Measurements from ENCODE around the gene CEACAM6. TPM values are rescaled to one million over a fixed set of nuclear protein-coding genes. Genes with fewer than 3 reads are reported as not detected.
"Not testable (repeated sequence)": the region's sequence is repeated elsewhere in the genome, so short reads cannot be mapped to it uniquely, and the experiment has no call there.

Gene CEACAM6
- polyA plus RNA-seq, 4 donors = 8.5 to 45.8 (median 19.6) TPM

- H3K4me1 ChIP-seq (ENCODE audit: control insufficient read depth in 3 of 3, insufficient read depth in 2 of 3, low read depth in 1 of 3, low read length in 2 of 3) = peaks cover 2 to 74% (median 10%) of the 10 kb centered on the region in 3 donors
- H3K9me3 ChIP-seq (ENCODE audit: control insufficient read depth in 2 of 2, insufficient read depth in 1 of 2, low read depth in 1 of 2, low read length in 1 of 2) = peaks cover 0 to 12% of the 10 kb centered on the region in 2 donors
- peak overlapping the region in 1 of 3 donors; percentile 4 for H3K27ac ChIP-seq (ENCODE audit: low read depth in 1 of 3, low read length in 2 of 3)
- H3K27me3 ChIP-seq (ENCODE audit: control insufficient read depth in 3 of 3, insufficient read depth in 3 of 3, low read length in 3 of 3) = peaks cover 0 to 3% (median 0%) of the 10 kb centered on the region in 3 donors
- DNase-seq (no peak), FAIRE-seq (no peak)
- H3K36me3 ChIP-seq (ENCODE audit: control insufficient read depth in 3 of 3, insufficient read depth in 2 of 3, low read depth in 1 of 3, low read length in 3 of 3) = no peaks in the 10 kb centered on the region
- no peak overlapping the region for H3K4me3 ChIP-seq (ENCODE audit: low read depth in 1 of 3, low read length in 3 of 3)
- WGBS, 3 donors = 68 to 85% (median 80%) methylated on average over 2 of the region's 2 CpGs
These were observed 21.4 kb downstream of the CEACAM6 start for GRCh38 chr19:41776700-41777099.

- 64 to 73% (median 68%) methylated on average over 5 of the region's 5 CpGs for WGBS, 3 donors
- no peaks in the 10 kb centered on the region for H3K36me3 ChIP-seq (ENCODE audit: control insufficient read depth in 3 of 3, insufficient read depth in 2 of 3, low read depth in 1 of 3, low read length in 3 of 3)
- H3K9me3 ChIP-seq (ENCODE audit: control insufficient read depth in 2 of 2, insufficient read depth in 1 of 2, low read depth in 1 of 2, low read length in 1 of 2) = peaks cover 0 to 6% of the 10 kb centered on the region in 2 donors
- DNase-seq (no peak), FAIRE-seq (no peak)
- no peak overlapping the region for H3K4me3 ChIP-seq (ENCODE audit: low read depth in 1 of 3, low read length in 3 of 3)
- peaks cover 0 to 40% (median 7%) of the 10 kb centered on the region in 3 donors for H3K4me1 ChIP-seq (ENCODE audit: control insufficient read depth in 3 of 3, insufficient read depth in 2 of 3, low read depth in 1 of 3, low read length in 2 of 3)
- H3K27ac ChIP-seq (ENCODE audit: low read depth in 1 of 3, low read length in 2 of 3) = no peak overlapping the region
- H3K27me3 ChIP-seq (ENCODE audit: control insufficient read depth in 3 of 3, insufficient read depth in 3 of 3, low read length in 3 of 3) = no peaks in the 10 kb centered on the region
These were observed 28.3 kb downstream of the CEACAM6 start for GRCh38 chr19:41783612-41784011.

- Histone ChIP-seq H3K27ac (ENCODE audit: low read depth in 1 of 3, low read length in 2 of 3) (peak overlapping the region in 1 of 3 donors; percentile 50), H3K4me3 (ENCODE audit: low read depth in 1 of 3, low read length in 3 of 3) (no peak overlapping the region), H3K36me3 (ENCODE audit: control insufficient read depth in 3 of 3, insufficient read depth in 2 of 3, low read depth in 1 of 3, low read length in 3 of 3) (no peaks in the 10 kb centered on the region), H3K9me3 (ENCODE audit: control insufficient read depth in 2 of 2, insufficient read depth in 1 of 2, low read depth in 1 of 2, low read length in 1 of 2) (peaks cover 0 to 6% of the 10 kb centered on the region in 2 donors), H3K27me3 (ENCODE audit: control insufficient read depth in 3 of 3, insufficient read depth in 3 of 3, low read length in 3 of 3) (no peaks in the 10 kb centered on the region), H3K4me1 (ENCODE audit: control insufficient read depth in 3 of 3, insufficient read depth in 2 of 3, low read depth in 1 of 3, low read length in 2 of 3) (peaks cover 0 to 33% (median 7%) of the 10 kb centered on the region in 3 donors)
- DNase-seq = no peak
- WGBS, 3 donors = 43 to 53% (median 52%) methylated on average over 3 of the region's 3 CpGs
- FAIRE-seq = no peak
These were observed 29.0 kb downstream of the CEACAM6 start for GRCh38 chr19:41784312-41784711.

- Histone ChIP-seq H3K36me3 (ENCODE audit: control insufficient read depth in 3 of 3, insufficient read depth in 2 of 3, low read depth in 1 of 3, low read length in 3 of 3) (no peaks in the 10 kb centered on the region), H3K27ac (ENCODE audit: low read depth in 1 of 3, low read length in 2 of 3) (no peak overlapping the region), H3K4me3 (ENCODE audit: low read depth in 1 of 3, low read length in 3 of 3) (no peak overlapping the region), H3K4me1 (ENCODE audit: control insufficient read depth in 3 of 3, insufficient read depth in 2 of 3, low read depth in 1 of 3, low read length in 2 of 3) (peaks cover 0 to 28% (median 7%) of the 10 kb centered on the region in 3 donors), H3K27me3 (ENCODE audit: control insufficient read depth in 3 of 3, insufficient read depth in 3 of 3, low read length in 3 of 3) (no peaks in the 10 kb centered on the region), H3K9me3 (ENCODE audit: control insufficient read depth in 2 of 2, insufficient read depth in 1 of 2, low read depth in 1 of 2, low read length in 1 of 2) (peaks cover 0 to 6% of the 10 kb centered on the region in 2 donors)
- FAIRE-seq = no peak
- peak; percentile 21 to 23 for DNase-seq
- 35 to 41% (median 39%) methylated on average over 4 of the region's 4 CpGs for WGBS, 3 donors
These were observed 29.4 kb downstream of the CEACAM6 start for GRCh38 chr19:41784743-41785142.

GRCh38 chr19:41785653-41786052, 30.3 kb downstream of the CEACAM6 start:
- FAIRE-seq = no peak
- 1% methylated on average over 10 of the region's 10 CpGs for WGBS, 3 donors
- Histone ChIP-seq H3K4me3 (ENCODE audit: low read depth in 1 of 3, low read length in 3 of 3) (no peak overlapping the region), H3K9me3 (ENCODE audit: control insufficient read depth in 2 of 2, insufficient read depth in 1 of 2, low read depth in 1 of 2, low read length in 1 of 2) (peaks cover 0 to under 1% of the 10 kb centered on the region in 2 donors), H3K27me3 (ENCODE audit: control insufficient read depth in 3 of 3, insufficient read depth in 3 of 3, low read length in 3 of 3) (peaks cover 0 to 2% (median 0%) of the 10 kb centered on the region in 3 donors), H3K27ac (ENCODE audit: low read depth in 1 of 3, low read length in 2 of 3) (no peak overlapping the region), H3K4me1 (ENCODE audit: control insufficient read depth in 3 of 3, insufficient read depth in 2 of 3, low read depth in 1 of 3, low read length in 2 of 3) (peaks cover 0 to 19% (median 5%) of the 10 kb centered on the region in 3 donors), H3K36me3 (ENCODE audit: control insufficient read depth in 3 of 3, insufficient read depth in 2 of 3, low read depth in 1 of 3, low read length in 3 of 3) (no peaks in the 10 kb centered on the region)
- peak; percentile 89 to 91 for DNase-seq

- no peaks in the 10 kb centered on the region for H3K36me3 ChIP-seq (ENCODE audit: control insufficient read depth in 3 of 3, insufficient read depth in 2 of 3, low read depth in 1 of 3, low read length in 3 of 3)
- H3K9me3 ChIP-seq (ENCODE audit: control insufficient read depth in 2 of 2, insufficient read depth in 1 of 2, low read depth in 1 of 2, low read length in 1 of 2) = no peaks in the 10 kb centered on the region
- H3K27ac ChIP-seq (ENCODE audit: low read depth in 1 of 3, low read length in 2 of 3) = no peak overlapping the region
- H3K27me3 ChIP-seq (ENCODE audit: control insufficient read depth in 3 of 3, insufficient read depth in 3 of 3, low read length in 3 of 3) = peaks cover 0 to 3% (median 0%) of the 10 kb centered on the region in 3 donors
- 80 to 84% (median 81%) methylated on average over 7 of the region's 7 CpGs for WGBS, 3 donors
- H3K4me3 ChIP-seq (ENCODE audit: low read depth in 1 of 3, low read length in 3 of 3) = no peak overlapping the region
- FAIRE-seq = no peak
- no peak for DNase-seq
- peaks cover 0 to 15% (median 5%) of the 10 kb centered on the region in 3 donors for H3K4me1 ChIP-seq (ENCODE audit: control insufficient read depth in 3 of 3, insufficient read depth in 2 of 3, low read depth in 1 of 3, low read length in 2 of 3)
These were observed 31.7 kb downstream of the CEACAM6 start for GRCh38 chr19:41787055-41787454.

GRCh38 chr19:41788518-41788917, 33.2 kb downstream of the CEACAM6 start:
- H3K27ac ChIP-seq (ENCODE audit: low read depth in 1 of 3, low read length in 2 of 3); DNase-seq; H3K4me3 ChIP-seq (ENCODE audit: low read depth in 1 of 3, low read length in 3 of 3); H3K9me3 ChIP-seq (ENCODE audit: control insufficient read depth in 2 of 2, insufficient read depth in 1 of 2, low read depth in 1 of 2, low read length in 1 of 2); FAIRE-seq; H3K36me3 ChIP-seq (ENCODE audit: control insufficient read depth in 3 of 3, insufficient read depth in 2 of 3, low read depth in 1 of 3, low read length in 3 of 3): not testable (repeated sequence)
- WGBS, 3 donors = no CpG with 5 or more reads among the region's 1 CpG
- peaks cover 0 to 13% (median 3%) of the 10 kb centered on the region in 3 donors for H3K27me3 ChIP-seq (ENCODE audit: control insufficient read depth in 3 of 3, insufficient read depth in 3 of 3, low read length in 3 of 3)
- H3K4me1 ChIP-seq (ENCODE audit: control insufficient read depth in 3 of 3, insufficient read depth in 2 of 3, low read depth in 1 of 3, low read length in 2 of 3) = peaks cover 0 to 15% (median 5%) of the 10 kb centered on the region in 3 donors

- not testable (repeated sequence) for H3K9me3 ChIP-seq (ENCODE audit: control insufficient read depth in 2 of 2, insufficient read depth in 1 of 2, low read depth in 1 of 2, low read length in 1 of 2); H3K36me3 ChIP-seq (ENCODE audit: control insufficient read depth in 3 of 3, insufficient read depth in 2 of 3, low read depth in 1 of 3, low read length in 3 of 3); DNase-seq; H3K27ac ChIP-seq (ENCODE audit: low read depth in 1 of 3, low read length in 2 of 3); FAIRE-seq; H3K4me3 ChIP-seq (ENCODE audit: low read depth in 1 of 3, low read length in 3 of 3)
- WGBS, 3 donors = 77 to 90% (median 81%) methylated on average over 3 of the region's 5 CpGs
- Histone ChIP-seq H3K27me3 (ENCODE audit: control insufficient read depth in 3 of 3, insufficient read depth in 3 of 3, low read length in 3 of 3) (peaks cover 0 to 13% (median 3%) of the 10 kb centered on the region in 3 donors), H3K4me1 (ENCODE audit: control insufficient read depth in 3 of 3, insufficient read depth in 2 of 3, low read depth in 1 of 3, low read length in 2 of 3) (peaks cover 0 to 15% (median 5%) of the 10 kb centered on the region in 3 donors)
These were observed 33.7 kb downstream of the CEACAM6 start for GRCh38 chr19:41789053-41789452.
